Body of pancreas (tissue), 4 donors: ENCODE measurements around the gene RHBDF1.

Experiments used
- POLR2A ChIP-seq, 3 donors: fragments of 450-650 bp; IDR thresholded peaks; one replicate each; pipeline ENCODE4 v1.6.1; 2016; ENCODE audit warnings: antibody characterized with exemption in 3 of 3, mild to moderate bottlenecking in 2 of 3
- TF ChIP-seq, protein P1 (sequence below), 7 experiments: fragments of 450-650 bp in 4 of 7; fragments of 200-600 bp in 3 of 7; sonication (generic) in 3 of 7; IDR thresholded peaks; one replicate each; pipeline ENCODE4 v1.5.1; 2016 to 2019; ENCODE audit warnings: antibody characterized with exemption in 7 of 7

DNA sequence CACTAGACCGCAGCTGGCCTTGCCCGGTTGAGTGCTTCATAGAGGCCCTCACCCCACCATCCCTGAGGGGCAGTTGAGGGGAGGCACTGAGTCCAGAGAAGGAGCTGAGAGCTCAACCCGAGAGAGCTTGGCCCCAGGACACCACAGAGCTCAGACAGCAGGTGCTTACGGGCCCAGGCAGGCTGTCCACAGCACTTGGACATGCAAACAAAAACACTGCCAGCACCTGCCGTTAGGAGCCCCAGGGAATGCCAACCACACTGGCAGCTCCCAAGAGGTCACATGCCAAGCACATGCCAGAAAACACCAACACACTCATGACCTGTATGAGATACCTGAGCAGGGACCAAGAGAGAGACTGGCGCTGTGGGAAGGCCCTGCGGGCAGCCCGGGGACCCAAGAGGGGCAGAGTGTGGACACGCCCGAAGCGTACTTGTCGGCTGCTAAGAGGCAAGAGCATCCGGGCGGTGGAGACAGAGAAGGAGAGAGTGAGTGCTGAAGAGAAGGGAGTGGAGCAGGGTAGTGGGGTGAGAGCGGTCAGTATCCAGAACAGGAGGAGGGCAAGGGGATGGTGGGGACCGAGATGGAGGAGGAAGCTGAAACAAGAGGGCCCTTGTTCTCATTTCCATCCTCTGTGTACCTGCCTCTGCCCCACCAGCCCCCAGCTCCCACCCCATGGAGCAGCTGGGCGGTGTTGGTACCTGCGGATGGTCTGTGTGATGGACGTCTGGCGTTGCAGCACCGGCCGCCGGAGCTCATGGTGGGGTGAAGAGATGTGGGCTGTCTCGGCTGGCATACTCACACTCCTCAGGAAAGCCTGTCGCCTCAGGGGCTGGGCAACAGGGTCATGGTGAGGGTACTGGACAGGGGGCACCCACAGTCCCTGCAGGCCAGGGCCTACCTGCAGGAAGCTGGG lies 8.2 kb downstream of the RHBDF1 start:
- TF ChIP-seq, protein P1, sequence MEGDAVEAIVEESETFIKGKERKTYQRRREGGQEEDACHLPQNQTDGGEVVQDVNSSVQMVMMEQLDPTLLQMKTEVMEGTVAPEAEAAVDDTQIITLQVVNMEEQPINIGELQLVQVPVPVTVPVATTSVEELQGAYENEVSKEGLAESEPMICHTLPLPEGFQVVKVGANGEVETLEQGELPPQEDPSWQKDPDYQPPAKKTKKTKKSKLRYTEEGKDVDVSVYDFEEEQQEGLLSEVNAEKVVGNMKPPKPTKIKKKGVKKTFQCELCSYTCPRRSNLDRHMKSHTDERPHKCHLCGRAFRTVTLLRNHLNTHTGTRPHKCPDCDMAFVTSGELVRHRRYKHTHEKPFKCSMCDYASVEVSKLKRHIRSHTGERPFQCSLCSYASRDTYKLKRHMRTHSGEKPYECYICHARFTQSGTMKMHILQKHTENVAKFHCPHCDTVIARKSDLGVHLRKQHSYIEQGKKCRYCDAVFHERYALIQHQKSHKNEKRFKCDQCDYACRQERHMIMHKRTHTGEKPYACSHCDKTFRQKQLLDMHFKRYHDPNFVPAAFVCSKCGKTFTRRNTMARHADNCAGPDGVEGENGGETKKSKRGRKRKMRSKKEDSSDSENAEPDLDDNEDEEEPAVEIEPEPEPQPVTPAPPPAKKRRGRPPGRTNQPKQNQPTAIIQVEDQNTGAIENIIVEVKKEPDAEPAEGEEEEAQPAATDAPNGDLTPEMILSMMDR (IDR thresholded peaks at IDR 0.05): no peak
- no peak for TF ChIP-seq POLR2A (IDR thresholded peaks at IDR 0.05)
